Thyroid gland (tissue), 4 donors: Measurements from ENCODE around the gene PAF1. TPM values are rescaled to one million over a fixed set of nuclear protein-coding genes. Genes with fewer than 3 reads are reported as not detected.
A peak's percentile ranks its signal among the peaks of the same experiment; 100 is the strongest.

Source experiments
- DNase-seq, 2 donors: peaks; one replicate each; pipeline ENCODE4 v3.0.0-alpha.2; 2019
- H3K27ac ChIP-seq, 3 donors: fragments of 200-600 bp; sonication (generic); 1 replicate in 2 of 3; 2 replicates in 1 of 3; pipeline ENCODE4 v1.5.1; 2016 to 2019; ENCODE audit warnings: mild to moderate bottlenecking in 1 of 3, moderate library complexity in 1 of 3
- H3K27me3 ChIP-seq: fragments of 200-600 bp; sonication (generic); one replicate; pipeline ENCODE4 v1.5.1; 2019
- H3K36me3 ChIP-seq, 2 donors: fragments of 200-600 bp; sonication (generic); one replicate each; pipeline ENCODE4 v1.5.1; 2016 to 2019
- H3K4me1 ChIP-seq, 2 donors: fragments of 200-600 bp; sonication (generic); one replicate each; pipeline ENCODE4 v1.5.1; 2017 to 2019
- H3K4me3 ChIP-seq, 3 donors: fragments of 200-600 bp; sonication (generic); replicated peaks in 1 of 3; 1 replicate in 2 of 3; 2 replicates in 1 of 3; pipeline ENCODE4 v1.5.1; 2016; ENCODE audit warnings: mild to moderate bottlenecking in 1 of 3
- H3K9me3 ChIP-seq: fragments of 200-600 bp; sonication (generic); one replicate; pipeline ENCODE4 v1.5.1; 2017
- POLR2A ChIP-seq, 2 donors: fragments of 450-650 bp; IDR thresholded peaks; one replicate each; pipeline ENCODE4 v1.6.1; 2017; ENCODE audit warnings: antibody characterized with exemption in 2 of 2, mild to moderate bottlenecking in 2 of 2, moderate library complexity in 1 of 2
- WGBS, 2 donors: methylation state at CpG; one replicate each; pipeline ENCODE4 v1.1.5; 2017; 5-methylcytosine and 5-hydroxymethylcytosine counted together
- intact Hi-C: fragments of 100-400 bp; cut with DNase I; formaldehyde crosslinking; loops from one replicate; pipeline ENCODE4 v1.15.1; 2023
- total RNA-seq, 4 donors: library from RNA; depleted of rRNA; stranded (reverse); fragments of >200 nt; gene quantifications; one replicate each; pipeline ENCODE4 v1.2.3, GENCODE V29; 2016
- TF ChIP-seq, protein P1 (sequence below), 6 experiments: fragments of 200-600 bp in 3 of 6; fragments of 450-650 bp in 3 of 6; sonication (generic) in 3 of 6; IDR thresholded peaks; one replicate each; pipeline ENCODE4 v1.5.1; 2016 to 2019; ENCODE audit warnings: antibody characterized with exemption in 6 of 6, mild to moderate bottlenecking in 2 of 6, inconsistent platforms in 1 of 6, moderate library complexity in 1 of 6

Gene PAF1
- total RNA-seq, 4 donors from 2014 or later = 38.8 to 60.3 (median 50.8) TPM

- Histone ChIP-seq H3K4me3 (peak overlapping the region in 2 of 3 donors; percentile 48 to 58), H3K27ac (peak overlapping the region; percentile 99 to 100 (median 100)), H3K36me3 (peaks cover 11 to 19% of the 10 kb centered on the region in 2 donors), H3K9me3 (no peaks in the 10 kb centered on the region), H3K27me3 (no peaks in the 10 kb centered on the region), H3K4me1 (peaks cover 38 to 61% of the 10 kb centered on the region in 2 donors)
- 5 to 6% methylated on average over 14 of the region's 43 CpGs for WGBS, 2 donors
- intact Hi-C loops = no loop called here
- DNase-seq = peak; percentile 99
- peak; percentile 76 to 85 for TF ChIP-seq POLR2A (IDR thresholded peaks at IDR 0.05)
- TF ChIP-seq, protein P1, sequence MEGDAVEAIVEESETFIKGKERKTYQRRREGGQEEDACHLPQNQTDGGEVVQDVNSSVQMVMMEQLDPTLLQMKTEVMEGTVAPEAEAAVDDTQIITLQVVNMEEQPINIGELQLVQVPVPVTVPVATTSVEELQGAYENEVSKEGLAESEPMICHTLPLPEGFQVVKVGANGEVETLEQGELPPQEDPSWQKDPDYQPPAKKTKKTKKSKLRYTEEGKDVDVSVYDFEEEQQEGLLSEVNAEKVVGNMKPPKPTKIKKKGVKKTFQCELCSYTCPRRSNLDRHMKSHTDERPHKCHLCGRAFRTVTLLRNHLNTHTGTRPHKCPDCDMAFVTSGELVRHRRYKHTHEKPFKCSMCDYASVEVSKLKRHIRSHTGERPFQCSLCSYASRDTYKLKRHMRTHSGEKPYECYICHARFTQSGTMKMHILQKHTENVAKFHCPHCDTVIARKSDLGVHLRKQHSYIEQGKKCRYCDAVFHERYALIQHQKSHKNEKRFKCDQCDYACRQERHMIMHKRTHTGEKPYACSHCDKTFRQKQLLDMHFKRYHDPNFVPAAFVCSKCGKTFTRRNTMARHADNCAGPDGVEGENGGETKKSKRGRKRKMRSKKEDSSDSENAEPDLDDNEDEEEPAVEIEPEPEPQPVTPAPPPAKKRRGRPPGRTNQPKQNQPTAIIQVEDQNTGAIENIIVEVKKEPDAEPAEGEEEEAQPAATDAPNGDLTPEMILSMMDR (IDR thresholded peaks at IDR 0.05) = no peak
These were observed 12.7 kb upstream of the PAF1 start for GRCh38 chr19:39403331-39404312.

- no peaks in the 10 kb centered on the region for H3K27me3 ChIP-seq
- 3 to 7% methylated on average over 29 to 51 of the region's 59 CpGs for WGBS, 2 donors
- TF ChIP-seq, protein P1 (IDR thresholded peaks at IDR 0.05) = no peak
- peak; percentile 62 to 68 for TF ChIP-seq POLR2A (IDR thresholded peaks at IDR 0.05)
- H3K27ac ChIP-seq = peak overlapping the region; percentile 99 to 100 (median 100)
- H3K9me3 ChIP-seq = no peaks in the 10 kb centered on the region
- H3K4me3 ChIP-seq = peak overlapping the region in 2 of 3 donors; percentile 48 to 58
- peaks cover 1 to 9% of the 10 kb centered on the region in 2 donors for H3K36me3 ChIP-seq
- H3K4me1 ChIP-seq = peaks cover 38 to 71% of the 10 kb centered on the region in 2 donors
- peak; percentile 94 to 95 for DNase-seq
- intact Hi-C loops = no loop called here
These were observed 11.7 kb upstream of the PAF1 start for GRCh38 chr19:39402346-39403300.

DNA sequence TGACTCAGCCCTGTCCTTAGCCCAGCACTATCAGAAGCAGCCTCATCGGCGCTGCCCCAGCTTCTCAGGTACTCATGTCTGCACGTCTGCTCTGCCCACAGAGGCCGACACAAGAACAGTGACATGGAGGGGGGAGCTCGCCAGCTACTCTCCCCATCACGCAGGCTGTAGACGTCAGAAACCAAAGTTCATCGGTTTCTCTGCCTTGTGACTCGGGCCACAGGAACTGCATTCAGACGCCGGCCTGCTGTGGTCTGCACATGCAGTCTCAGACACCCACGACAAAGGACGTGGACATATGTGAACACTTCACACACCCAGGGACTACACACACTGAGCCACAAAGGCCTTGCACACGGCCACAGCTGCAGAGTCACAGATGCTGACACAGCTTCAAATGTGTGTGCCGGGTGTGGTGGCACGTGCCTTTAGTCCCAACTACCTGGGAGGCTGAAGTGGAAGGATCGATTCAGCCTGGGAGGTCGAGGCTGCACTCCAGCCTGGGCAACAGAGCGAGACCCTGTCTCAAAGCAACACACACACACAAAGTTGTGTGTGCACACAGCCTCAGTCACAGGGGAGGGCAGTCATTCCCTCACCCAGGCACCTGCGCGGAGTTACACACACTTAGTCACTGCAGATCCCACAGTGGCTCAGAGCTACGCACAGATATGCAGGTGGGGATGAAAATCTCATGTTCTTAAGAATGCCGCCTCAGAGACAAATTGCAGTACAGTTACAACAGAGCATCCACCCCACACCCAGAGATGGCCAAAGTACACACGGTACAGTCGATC, 10.8 kb upstream of the PAF1 start:
- H3K4me3 ChIP-seq = no peak overlapping the region
- peaks cover 41 to 75% of the 10 kb centered on the region in 2 donors for H3K4me1 ChIP-seq
- no peaks in the 10 kb centered on the region for H3K9me3 ChIP-seq
- WGBS, 2 donors = 64 to 74% methylated on average over 17 to 21 of the region's 25 CpGs
- TF ChIP-seq, protein P1 (IDR thresholded peaks at IDR 0.05) = no peak
- TF ChIP-seq POLR2A (IDR thresholded peaks at IDR 0.05) = peak in 1 of 2 donors; percentile 5
- DNase-seq = peak; percentile 35 to 45
- H3K27me3 ChIP-seq = no peaks in the 10 kb centered on the region
- no peaks in the 10 kb centered on the region for H3K36me3 ChIP-seq
- peak overlapping the region; percentile 99 to 100 (median 100) for H3K27ac ChIP-seq
- intact Hi-C loops = no loop called here

- no peaks in the 10 kb centered on the region for H3K27me3 ChIP-seq
- peak overlapping the region; percentile 99 to 100 (median 100) for H3K27ac ChIP-seq
- intact Hi-C loops = no loop called here
- no peaks in the 10 kb centered on the region for H3K9me3 ChIP-seq
- no peak overlapping the region for H3K4me3 ChIP-seq
- no peak for TF ChIP-seq POLR2A (IDR thresholded peaks at IDR 0.05)
- TF ChIP-seq, protein P1 (IDR thresholded peaks at IDR 0.05) = no peak
- WGBS, 2 donors = 80 to 81% methylated on average over 4 of the region's 4 CpGs
- no peak for DNase-seq
- no peaks in the 10 kb centered on the region for H3K36me3 ChIP-seq
- H3K4me1 ChIP-seq = peaks cover 41 to 75% of the 10 kb centered on the region in 2 donors
These were observed 10.2 kb upstream of the PAF1 start for GRCh38 chr19:39401070-39401548.
